Activated naive CD4-positive, alpha-beta T cell treated with anti-CD3 and anti-CD28 coated beads for 36 hours (primary cell): ENCODE data around the gene ENTPD8. TPM values are rescaled to one million over a fixed set of nuclear protein-coding genes. Genes with fewer than 3 reads are reported as not detected.
"Not testable (repeated sequence)": the region's sequence is repeated elsewhere in the genome, so short reads cannot be mapped to it uniquely, and the experiment has no call there.

Source experiments
- CTCF ChIA-PET: fragments of 350-600 bp; sonication (Branson Sonifier 250); formaldehyde crosslinking; loops from one replicate; lab custom pipeline; 2021; ENCODE audit warnings: antibody characterized with exemption; lab: Charles Lee
- DNase-seq: peaks from one replicate; pipeline ENCODE4 v3.0.0-alpha.2; 2020
- H3K27ac Mint-ChIP-seq: one replicate; pipeline ENCODE4 v1.8.0; 2021; ENCODE audit warnings: mild to moderate bottlenecking, mixed read lengths
- H3K27me3 Mint-ChIP-seq: one replicate; pipeline ENCODE4 v1.8.0; 2021; ENCODE audit warnings: low read depth, mixed read lengths
- H3K36me3 Mint-ChIP-seq: one replicate; pipeline ENCODE4 v1.8.0; 2021; ENCODE audit warnings: low read depth, mixed read lengths
- H3K4me1 Mint-ChIP-seq: one replicate; pipeline ENCODE4 v1.8.0; 2021; ENCODE audit warnings: low read depth, mixed read lengths
- H3K4me3 Mint-ChIP-seq: one replicate; pipeline ENCODE4 v1.8.0; 2021; ENCODE audit warnings: mild to moderate bottlenecking, moderate library complexity, mixed read lengths
- H3K9me3 Mint-ChIP-seq: one replicate; pipeline ENCODE4 v1.8.0; 2021; ENCODE audit warnings: mixed read lengths
- intact Hi-C: fragments of 100-400 bp; cut with micrococcal nuclease; formaldehyde crosslinking; loops from one replicate; pipeline ENCODE4 v1.15.1; 2023
- total RNA-seq, 2 experiments: library from RNA; stranded (reverse); gene quantifications; one replicate each; pipeline ENCODE4 v1.2.3, GENCODE V29; 2021

Gene ENTPD8
- total RNA-seq, 2 experiments from 2014 or later = not detected

- DNase-seq = peak; percentile 83
- Mint-ChIP-seq H3K9me3 (no peaks in the 10 kb centered on the region), H3K27ac (no peak overlapping the region), H3K36me3 (no peaks in the 10 kb centered on the region), H3K4me1 (peaks cover 4% of the 10 kb centered on the region), H3K4me3 (no peak overlapping the region), H3K27me3 (no peaks in the 10 kb centered on the region)
- CTCF ChIA-PET = interaction anchor here (1.0 kb wide), 1 partner anchor 11 kb away, joined by 3 read pairs; no protein-coding TSS in a partner anchor
- intact Hi-C loops = loop anchor here (2.0 kb wide), 1 partner anchor 15 kb away; no protein-coding TSS in a partner anchor
These were observed 29.3 kb downstream of the ENTPD8 start for GRCh38 chr9:137411645-137412380.

- H3K27ac Mint-ChIP-seq = no peak overlapping the region
- no peaks in the 10 kb centered on the region for H3K36me3 Mint-ChIP-seq
- no peak overlapping the region for H3K4me3 Mint-ChIP-seq
- H3K9me3 Mint-ChIP-seq = no peaks in the 10 kb centered on the region
- intact Hi-C loops = loop anchor here (2.0 kb wide), 1 partner anchor 14 kb away; no protein-coding TSS in a partner anchor
- H3K27me3 Mint-ChIP-seq = no peaks in the 10 kb centered on the region
- H3K4me1 Mint-ChIP-seq = peaks cover 4% of the 10 kb centered on the region
- CTCF ChIA-PET = interaction anchor here (0.6 kb wide), 1 partner anchor 112 kb away, joined by 3 read pairs; no protein-coding TSS in a partner anchor
- DNase-seq = peak; percentile 23
These were observed 29.9 kb downstream of the ENTPD8 start for GRCh38 chr9:137411260-137411644.

- no peak overlapping the region for H3K4me3 Mint-ChIP-seq
- H3K27me3 Mint-ChIP-seq = no peaks in the 10 kb centered on the region
- intact Hi-C loops = loop anchor here (2.0 kb wide), 1 partner anchor 14 kb away; no protein-coding TSS in a partner anchor
- H3K9me3 Mint-ChIP-seq = no peaks in the 10 kb centered on the region
- CTCF ChIA-PET = interaction anchor here (0.6 kb wide), 1 partner anchor 112 kb away, joined by 3 read pairs; no protein-coding TSS in a partner anchor
- peaks cover 6% of the 10 kb centered on the region for H3K4me1 Mint-ChIP-seq
- no peak overlapping the region for H3K27ac Mint-ChIP-seq
- no peak for DNase-seq
- no peaks in the 10 kb centered on the region for H3K36me3 Mint-ChIP-seq
These were observed 30.3 kb downstream of the ENTPD8 start for GRCh38 chr9:137410891-137411249.

- H3K9me3 Mint-ChIP-seq, DNase-seq, H3K36me3 Mint-ChIP-seq, H3K4me3 Mint-ChIP-seq, H3K27me3 Mint-ChIP-seq, H3K4me1 Mint-ChIP-seq, H3K27ac Mint-ChIP-seq: not testable (repeated sequence)
- CTCF ChIA-PET = interaction anchor here (0.6 to 2.2 kb wide), 2 partner anchors 109 to 113 kb away, joined by 3 to 8 read pairs; partner anchors contain the start of gene NRARP
- intact Hi-C loops = loop anchor here (2.0 kb wide), 1 partner anchor 14 kb away; no protein-coding TSS in a partner anchor
These were observed 30.8 kb downstream of the ENTPD8 start for GRCh38 chr9:137410236-137410890.

GRCh38 chr9:137409515-137409914 is 31.6 kb downstream of the ENTPD8 start:
- Mint-ChIP-seq H3K9me3 (no peaks in the 10 kb centered on the region), H3K4me1 (peaks cover 6% of the 10 kb centered on the region), H3K27ac (no peak overlapping the region), H3K27me3 (no peaks in the 10 kb centered on the region), H3K36me3 (no peaks in the 10 kb centered on the region), H3K4me3 (no peak overlapping the region)
- no peak for DNase-seq
- intact Hi-C loops = no loop called here
- CTCF ChIA-PET = interaction anchor here (0.7 to 2.2 kb wide), 3 partner anchors 100 to 123 kb away, joined by 3 to 8 read pairs (median 4); partner anchors contain the start of gene NRARP

- Mint-ChIP-seq H3K27me3 (no peaks in the 10 kb centered on the region), H3K9me3 (no peaks in the 10 kb centered on the region), H3K4me1 (peaks cover 6% of the 10 kb centered on the region), H3K36me3 (no peaks in the 10 kb centered on the region), H3K27ac (no peak overlapping the region), H3K4me3 (no peak overlapping the region)
- no peak for DNase-seq
- CTCF ChIA-PET = interaction anchor here (0.7 to 2.2 kb wide), 5 partner anchors 15 to 122 kb away, joined by 3 to 8 read pairs (median 4); partner anchors contain the start of genes EXD3, NOXA1 and NRARP
- intact Hi-C loops = no loop called here
These were observed 32.3 kb downstream of the ENTPD8 start for GRCh38 chr9:137408651-137409405.

- intact Hi-C loops = loop anchor here (1.0 kb wide), 1 partner anchor 105 kb away; the partner anchor contains the start of gene NRARP
These were observed 33.4 kb downstream of the ENTPD8 start for GRCh38 chr9:137407590-137408300.

GRCh38 chr9:137406876-137407589 is 34.1 kb downstream of the ENTPD8 start:
- no peaks in the 10 kb centered on the region for H3K9me3 Mint-ChIP-seq
- CTCF ChIA-PET = interaction anchor here (0.9 kb wide), 1 partner anchor 10 kb away, joined by 3 read pairs; no protein-coding TSS in a partner anchor
- H3K27ac Mint-ChIP-seq = no peak overlapping the region

More at GRCh38 chr9:137407590-137408300, 33.4 kb downstream of the ENTPD8 start:
- CTCF ChIA-PET = interaction anchor here (0.8 to 1.0 kb wide), 2 partner anchors 16 to 67 kb away, joined by 4 to 5 read pairs; partner anchors contain the start of genes EXD3 and NOXA1
- Mint-ChIP-seq H3K4me3 (no peak overlapping the region), H3K9me3 (no peaks in the 10 kb centered on the region), H3K36me3 (no peaks in the 10 kb centered on the region), H3K27me3 (no peaks in the 10 kb centered on the region), H3K27ac (no peak overlapping the region), H3K4me1 (peaks cover 6% of the 10 kb centered on the region)
- no peak for DNase-seq

GRCh38 chr9:137406085-137406760 is 34.9 kb downstream of the ENTPD8 start:
- no peaks in the 10 kb centered on the region for H3K27me3 Mint-ChIP-seq
- no peak overlapping the region for H3K27ac Mint-ChIP-seq
- no peaks in the 10 kb centered on the region for H3K36me3 Mint-ChIP-seq
- H3K4me3 Mint-ChIP-seq = no peak overlapping the region
- CTCF ChIA-PET = interaction anchor here (0.6 to 0.9 kb wide), 2 partner anchors 11 to 184 kb away, joined by 3 read pairs; partner anchors contain the start of gene ZMYND19
- no peak for DNase-seq
- H3K4me1 Mint-ChIP-seq = peaks cover 4% of the 10 kb centered on the region
- intact Hi-C loops = no loop called here
- H3K9me3 Mint-ChIP-seq = no peaks in the 10 kb centered on the region

More at GRCh38 chr9:137406876-137407589, 34.1 kb downstream of the ENTPD8 start:
- Mint-ChIP-seq H3K36me3 (no peaks in the 10 kb centered on the region), H3K27me3 (no peaks in the 10 kb centered on the region), H3K4me3 (no peak overlapping the region), H3K4me1 (peaks cover 6% of the 10 kb centered on the region)
- DNase-seq = peak; percentile 72
- intact Hi-C loops = loop anchor here (1.0 kb wide), 1 partner anchor 105 kb away; the partner anchor contains the start of gene NRARP

- DNase-seq = no peak
- CTCF ChIA-PET = interaction anchor here (0.6 to 0.9 kb wide), 2 partner anchors 12 to 185 kb away, joined by 3 read pairs; partner anchors contain the start of gene ZMYND19
- Mint-ChIP-seq H3K27me3 (no peaks in the 10 kb centered on the region), H3K4me1 (peaks cover 4% of the 10 kb centered on the region), H3K27ac (no peak overlapping the region), H3K36me3 (no peaks in the 10 kb centered on the region), H3K9me3 (no peaks in the 10 kb centered on the region), H3K4me3 (no peak overlapping the region)
- intact Hi-C loops = no loop called here
These were observed 35.5 kb downstream of the ENTPD8 start for GRCh38 chr9:137405677-137406081.
